CD4-positive, alpha-beta memory T cell (primary cell): ENCODE measurements around the gene CNTN4. TPM values are rescaled to one million over a fixed set of nuclear protein-coding genes. Genes with fewer than 3 reads are reported as not detected.
A peak's percentile ranks its signal among the peaks of the same experiment; 100 is the strongest.

ENCODE experiments used
- CTCF ChIA-PET: fragments of 350-600 bp; sonication (Branson Sonifier 250); formaldehyde crosslinking; loops from one replicate; lab custom pipeline; 2021; ENCODE audit warnings: inconsistent platforms; ENCODE audit not compliant: partially characterized antibody; lab: Charles Lee
- POLR2A ChIA-PET: fragments of 350-600 bp; sonication (Branson Sonifier 250); formaldehyde crosslinking; loops from one replicate; lab custom pipeline; 2021; ENCODE audit not compliant: partially characterized antibody; lab: Charles Lee
- DNase-seq, 5 donors: peaks; one replicate each; pipeline versions ENCODE4 v3.0.0 to v3.0.0-alpha.2; 2020 to 2022; ENCODE audit warnings: mixed read lengths in 1 of 5
- H3K27ac ChIP-seq: one replicate; pipeline ENCODE4 v1.7.0; 2013; ENCODE audit warnings: low read depth, low read length
- H3K27me3 ChIP-seq: 2 replicates; pipeline ENCODE4 v1.7.0; 2013; ENCODE audit warnings: mild to moderate bottlenecking, low read length, moderate library complexity; ENCODE audit not compliant: insufficient read depth
- H3K36me3 ChIP-seq: 2 replicates; pipeline ENCODE4 v1.7.0; 2013; ENCODE audit warnings: mild to moderate bottlenecking, low read length, moderate library complexity; ENCODE audit not compliant: insufficient read depth
- H3K4me1 ChIP-seq: 2 replicates; pipeline ENCODE4 v1.7.0; 2013; ENCODE audit warnings: mild to moderate bottlenecking, low read length, moderate library complexity; ENCODE audit not compliant: insufficient read depth
- H3K4me3 ChIP-seq, 2 donors: one replicate each; pipeline ENCODE4 v1.7.0; 2013; ENCODE audit warnings: low read length in 2 of 2, mild to moderate bottlenecking in 1 of 2
- H3K9me3 ChIP-seq, 2 donors: one replicate each; pipeline ENCODE4 v1.7.0; 2013; ENCODE audit warnings: low read length in 2 of 2, control low read depth in 1 of 2; ENCODE audit not compliant: control insufficient read depth in 1 of 2
- H3K27ac Mint-ChIP-seq, 7 donors: one replicate each; pipeline ENCODE4 v1.8.0; 2020 to 2021; ENCODE audit warnings: mixed read lengths in 7 of 7, mild to moderate bottlenecking in 6 of 7, inconsistent platforms in 3 of 7, moderate library complexity in 3 of 7
- H3K27me3 Mint-ChIP-seq, 2 donors: one replicate each; pipeline ENCODE4 v1.8.0; 2020 to 2021; ENCODE audit warnings: mixed read lengths in 2 of 2
- H3K36me3 Mint-ChIP-seq, 2 donors: one replicate each; pipeline ENCODE4 v1.8.0; 2020 to 2021; ENCODE audit warnings: mixed read lengths in 2 of 2, inconsistent platforms in 1 of 2, mild to moderate bottlenecking in 1 of 2
- H3K4me1 Mint-ChIP-seq, 4 donors: one replicate each; pipeline ENCODE4 v1.8.0; 2020 to 2021; ENCODE audit warnings: mixed read lengths in 4 of 4, mild to moderate bottlenecking in 1 of 4
- H3K4me3 Mint-ChIP-seq, 8 donors: one replicate each; pipeline ENCODE4 v1.8.0; 2020 to 2021; ENCODE audit warnings: mixed read lengths in 8 of 8, mild to moderate bottlenecking in 7 of 8, moderate library complexity in 6 of 8, inconsistent platforms in 3 of 8
- H3K9me3 Mint-ChIP-seq, 8 donors: one replicate each; pipeline ENCODE4 v1.8.0; 2020 to 2021; ENCODE audit warnings: mixed read lengths in 8 of 8, mild to moderate bottlenecking in 5 of 8, inconsistent platforms in 3 of 8, moderate library complexity in 1 of 8
- intact Hi-C: fragments of 100-400 bp; cut with micrococcal nuclease; formaldehyde crosslinking; loops from one replicate; pipeline ENCODE4 v1.15.1; 2023
- polyA plus RNA-seq, 2 donors: library from polyadenylated mRNA; unstranded; fragments of 300-500 nt; fragmentation: Illumina TruSeq; gene quantifications; one replicate each; pipeline ENCODE4 v1.2.3, GENCODE V29; 2021
- total RNA-seq, 2 experiments: library from RNA; stranded (reverse); gene quantifications; one replicate each; pipeline ENCODE4 v1.2.3, GENCODE V29; 2021

Gene CNTN4
- total and polyA plus RNA-seq, 4 experiments from 2014 or later = not detected

- H3K27ac Mint-ChIP-seq = no peak overlapping the region
- ChIA-PET CTCF (interaction anchor here (1.7 kb wide), 1 partner anchor 13 kb away, joined by 4 read pairs; no protein-coding TSS in a partner anchor), POLR2A (no interaction called here)
- intact Hi-C loops = no loop called here
- no peaks in the 10 kb centered on the region for H3K9me3 Mint-ChIP-seq
- no peak overlapping the region for H3K4me3 Mint-ChIP-seq
- H3K27me3 Mint-ChIP-seq = peaks cover 8 to 12% of the 10 kb centered on the region in 2 donors
- Histone ChIP-seq H3K4me3 (no peak overlapping the region), H3K4me1 (no peaks in the 10 kb centered on the region), H3K27ac (no peak overlapping the region), H3K9me3 (no peaks in the 10 kb centered on the region), H3K36me3 (no peaks in the 10 kb centered on the region), H3K27me3 (no peaks in the 10 kb centered on the region)
- H3K4me1 Mint-ChIP-seq = no peaks in the 10 kb centered on the region
- DNase-seq = no peak
- no peaks in the 10 kb centered on the region for H3K36me3 Mint-ChIP-seq
Observed at GRCh38 chr3:2727610-2728318, 629.1 kb downstream of the CNTN4 start.

DNA sequence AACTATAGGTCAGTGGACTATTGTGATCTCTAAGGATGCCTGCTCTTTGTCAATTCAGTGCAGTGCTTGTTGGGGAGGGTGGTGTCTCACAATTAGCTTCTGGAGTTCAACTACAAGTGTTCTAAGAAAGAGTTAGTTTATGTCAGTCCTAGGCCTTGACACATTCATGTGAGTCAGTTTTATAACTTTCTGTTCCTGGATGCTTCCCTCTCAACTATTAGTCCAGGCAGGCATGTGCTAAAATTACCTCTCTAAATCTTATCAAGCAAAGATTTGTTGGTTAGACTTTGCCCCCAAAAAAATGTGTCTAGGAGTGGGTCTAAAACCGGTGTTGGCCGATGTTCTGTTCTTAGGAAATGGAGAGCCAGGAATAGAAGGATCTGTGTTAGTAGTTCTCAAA is 633.2 kb downstream of the CNTN4 start:
- intact Hi-C loops = no loop called here

GRCh38 chr3:2735392-2735894 is 636.8 kb downstream of the CNTN4 start:
- Mint-ChIP-seq H3K9me3 (no peaks in the 10 kb centered on the region), H3K4me3 (no peak overlapping the region), H3K36me3 (no peaks in the 10 kb centered on the region), H3K4me1 (no peaks in the 10 kb centered on the region), H3K27ac (no peak overlapping the region), H3K27me3 (peaks cover 4 to 11% of the 10 kb centered on the region in 2 donors)
- DNase-seq = no peak
- CTCF ChIA-PET = no interaction called here
- Histone ChIP-seq H3K4me1 (no peaks in the 10 kb centered on the region), H3K27ac (no peak overlapping the region), H3K36me3 (no peaks in the 10 kb centered on the region), H3K4me3 (no peak overlapping the region), H3K9me3 (no peaks in the 10 kb centered on the region), H3K27me3 (no peaks in the 10 kb centered on the region)
- POLR2A ChIA-PET = no interaction called here
- intact Hi-C loops = no loop called here

More for the DNA sequence above, 633.2 kb downstream of the CNTN4 start:
- H3K4me3 ChIP-seq = no peak overlapping the region
- H3K4me1 ChIP-seq = no peaks in the 10 kb centered on the region
- Mint-ChIP-seq H3K27ac (no peak overlapping the region), H3K4me3 (no peak overlapping the region), H3K27me3 (peaks cover 6 to 17% of the 10 kb centered on the region in 2 donors), H3K36me3 (no peaks in the 10 kb centered on the region), H3K4me1 (no peaks in the 10 kb centered on the region), H3K9me3 (no peaks in the 10 kb centered on the region)
- no peaks in the 10 kb centered on the region for H3K36me3 ChIP-seq
- DNase-seq = no peak
- CTCF ChIA-PET = no interaction called here
- H3K9me3 ChIP-seq = no peaks in the 10 kb centered on the region
- no peak overlapping the region for H3K27ac ChIP-seq
- no peaks in the 10 kb centered on the region for H3K27me3 ChIP-seq
- POLR2A ChIA-PET = no interaction called here

DNA sequence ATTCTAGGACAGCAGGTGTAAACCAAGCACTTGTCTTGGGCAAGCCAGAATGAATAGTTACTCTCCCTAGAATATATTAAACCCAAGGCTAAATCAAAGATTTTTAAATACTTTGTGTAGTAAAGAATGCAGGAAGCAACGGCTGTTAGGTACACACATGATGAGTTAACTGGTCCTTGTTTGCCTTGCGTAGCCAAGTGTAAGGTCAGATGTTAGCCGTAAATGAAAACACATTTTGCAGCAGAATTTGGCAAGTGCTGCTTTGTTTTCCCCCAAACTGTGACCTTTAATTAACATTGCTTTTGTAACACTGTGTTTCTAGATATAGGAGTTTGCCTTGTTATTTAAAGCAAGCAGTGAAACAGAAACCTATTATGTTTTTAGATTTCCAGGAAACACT is 642.9 kb downstream of the CNTN4 start:
- Histone ChIP-seq H3K4me3 (no peak overlapping the region), H3K9me3 (no peaks in the 10 kb centered on the region), H3K4me1 (no peaks in the 10 kb centered on the region), H3K27ac (no peak overlapping the region), H3K36me3 (no peaks in the 10 kb centered on the region), H3K27me3 (no peaks in the 10 kb centered on the region)
- H3K27ac Mint-ChIP-seq = no peak overlapping the region
- H3K36me3 Mint-ChIP-seq = no peaks in the 10 kb centered on the region
- ChIA-PET CTCF (no interaction called here), POLR2A (no interaction called here)
- intact Hi-C loops = no loop called here
- no peak for DNase-seq
- no peaks in the 10 kb centered on the region for H3K4me1 Mint-ChIP-seq
- peaks cover 1 to 3% of the 10 kb centered on the region in 2 donors for H3K27me3 Mint-ChIP-seq
- H3K4me3 Mint-ChIP-seq = no peak overlapping the region
- H3K9me3 Mint-ChIP-seq = no peaks in the 10 kb centered on the region

- Mint-ChIP-seq H3K27me3 (peaks cover 3 to 4% of the 10 kb centered on the region in 2 donors), H3K4me3 (peak overlapping the region in 2 of 8 donors; percentile 4 to 39), H3K9me3 (no peaks in the 10 kb centered on the region), H3K4me1 (peaks cover 0 to 4% (median 3%) of the 10 kb centered on the region in 4 donors), H3K27ac (no peak overlapping the region), H3K36me3 (no peaks in the 10 kb centered on the region)
- Histone ChIP-seq H3K4me3 (no peak overlapping the region), H3K9me3 (no peaks in the 10 kb centered on the region), H3K27ac (no peak overlapping the region), H3K27me3 (no peaks in the 10 kb centered on the region), H3K4me1 (no peaks in the 10 kb centered on the region), H3K36me3 (no peaks in the 10 kb centered on the region)
- ChIA-PET POLR2A (no interaction called here), CTCF (interaction anchor here (1.3 kb wide), 1 partner anchor 407 kb away, joined by 3 read pairs; no protein-coding TSS in a partner anchor)
- peak in 3 of 5 donors; percentile 12 to 20 (median 17) for DNase-seq
- intact Hi-C loops = loop anchor here (1.0 kb wide), 1 partner anchor 406 kb away; no protein-coding TSS in a partner anchor
Observed at GRCh38 chr3:2765002-2765579, 666.4 kb downstream of the CNTN4 start.

DNA sequence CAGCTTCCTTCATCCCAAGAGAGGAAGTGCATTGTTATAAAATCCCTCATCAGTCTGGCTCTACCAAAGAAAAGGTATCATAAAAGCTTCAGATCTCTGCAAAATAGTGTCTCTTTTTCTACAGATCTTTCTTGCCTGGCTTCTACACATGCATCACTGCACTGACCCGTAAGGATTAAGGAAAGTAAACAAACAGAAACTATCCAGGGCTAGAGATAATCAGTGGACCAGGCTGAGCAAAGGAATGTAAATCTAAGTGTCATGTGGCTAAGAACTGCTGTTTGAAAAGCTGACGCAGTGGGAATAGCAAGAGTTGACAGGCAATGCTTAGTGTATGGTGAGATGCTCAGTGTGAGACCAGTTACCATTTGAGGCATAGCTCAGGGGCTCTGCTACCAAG is 671.8 kb downstream of the CNTN4 start:
- H3K36me3 ChIP-seq = no peaks in the 10 kb centered on the region
- no peak for DNase-seq
- H3K4me1 ChIP-seq = no peaks in the 10 kb centered on the region
- H3K27ac Mint-ChIP-seq = no peak overlapping the region
- ChIA-PET CTCF (no interaction called here), POLR2A (no interaction called here)
- no peaks in the 10 kb centered on the region for H3K4me1 Mint-ChIP-seq
- no peak overlapping the region for H3K27ac ChIP-seq
- no peaks in the 10 kb centered on the region for H3K36me3 Mint-ChIP-seq
- H3K9me3 Mint-ChIP-seq = peaks cover 0 to 2% (median 0%) of the 10 kb centered on the region in 8 donors
- no peak overlapping the region for H3K4me3 ChIP-seq
- no peaks in the 10 kb centered on the region for H3K27me3 ChIP-seq
- H3K4me3 Mint-ChIP-seq = no peak overlapping the region
- intact Hi-C loops = no loop called here
- H3K9me3 ChIP-seq = no peaks in the 10 kb centered on the region
- no peaks in the 10 kb centered on the region for H3K27me3 Mint-ChIP-seq

DNA sequence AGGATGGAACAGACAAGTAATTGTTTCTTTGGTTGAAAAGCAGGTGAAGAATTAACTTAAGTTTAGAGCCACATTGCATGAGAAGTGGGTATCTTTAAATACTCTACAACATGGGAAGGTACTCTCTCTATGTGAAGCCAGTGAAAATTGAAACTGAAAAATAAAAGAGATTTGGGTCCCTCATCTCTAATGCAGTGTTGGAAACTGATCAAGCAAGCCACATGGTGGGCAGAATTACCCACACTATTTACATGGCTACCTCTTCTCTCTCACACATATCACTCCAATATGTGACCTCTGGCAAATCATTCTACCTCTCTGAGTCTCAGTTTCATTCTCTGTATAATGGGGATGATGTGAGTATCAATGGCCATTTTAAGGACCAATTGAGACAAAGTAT is 672.5 kb downstream of the CNTN4 start:
- Histone ChIP-seq H3K4me3 (no peak overlapping the region), H3K27me3 (no peaks in the 10 kb centered on the region), H3K9me3 (no peaks in the 10 kb centered on the region), H3K27ac (no peak overlapping the region), H3K4me1 (no peaks in the 10 kb centered on the region), H3K36me3 (no peaks in the 10 kb centered on the region)
- Mint-ChIP-seq H3K9me3 (peaks cover 0 to 2% (median 0%) of the 10 kb centered on the region in 8 donors), H3K4me3 (no peak overlapping the region), H3K27me3 (no peaks in the 10 kb centered on the region), H3K27ac (no peak overlapping the region), H3K36me3 (no peaks in the 10 kb centered on the region), H3K4me1 (no peaks in the 10 kb centered on the region)
- intact Hi-C loops = no loop called here
- ChIA-PET POLR2A (no interaction called here), CTCF (no interaction called here)
- DNase-seq = no peak
